HepG2 (cell line): ENCODE measurements around the gene MARVELD3. TPM values are rescaled to one million over a fixed set of nuclear protein-coding genes. Genes with fewer than 3 reads are reported as not detected.
A peak's percentile ranks its signal among the peaks of the same experiment; 100 is the strongest.

Experiments
- ATF1 ChIP-seq: IDR thresholded peaks from 2 replicates; pipeline ENCODE4 v1.6.1; 2016; ENCODE audit warnings: mild to moderate bottlenecking, control low read depth
- CBX2 ChIP-seq, 2 experiments: fragments of 200-600 bp in 1 of 2; sonication (generic); formaldehyde crosslinking in 1 of 2; IDR thresholded peaks; 2 replicates each; pipeline versions ENCODE4 v1.7.0 to v1.8.1; 2018 to 2022; ENCODE audit warnings: low read depth in 2 of 2, low read length in 1 of 2, mild to moderate bottlenecking in 1 of 2, missing genetic modification reagents in 1 of 2
- CEBPG ChIP-seq: IDR thresholded peaks from 2 replicates; pipeline ENCODE4 v1.6.1; 2016
- ETV5 ChIP-seq: IDR thresholded peaks from 2 replicates; pipeline ENCODE4 v1.6.1; 2018; ENCODE audit warnings: missing biosample characterization, missing genetic modification reagents, inconsistent platforms, borderline replicate concordance
- FOXA1 ChIP-seq, 2 experiments: fragments of 450-650 bp in 1 of 2; sonication (generic) in 1 of 2; formaldehyde crosslinking in 1 of 2; IDR thresholded peaks; 2 replicates each; pipeline versions ENCODE4 v1.4.0 to v1.6.1; 2016 to 2020; ENCODE audit warnings: missing genetic modification reagents in 1 of 2
- FOXP1 ChIP-seq, 2 experiments: fragments of 450-650 bp in 1 of 2; IDR thresholded peaks; 2 replicates each; pipeline ENCODE4 v1.6.1; 2017 to 2018; ENCODE audit warnings: antibody characterized with exemption in 1 of 2
- KMT2A ChIP-seq: sonication (generic); formaldehyde crosslinking; IDR thresholded peaks from 2 replicates; pipeline ENCODE4 v1.4.0; 2020; ENCODE audit warnings: missing genetic modification reagents
- MAFG ChIP-seq: sonication (generic); formaldehyde crosslinking; IDR thresholded peaks from 2 replicates; pipeline ENCODE4 v1.5.1; 2020; ENCODE audit warnings: mild to moderate bottlenecking, missing genetic modification reagents
- NFYC ChIP-seq: IDR thresholded peaks from 2 replicates; pipeline ENCODE4 v1.6.1; 2016; ENCODE audit warnings: missing genetic modification reagents, missing compliant biosample characterization
- SETDB1 ChIP-seq: sonication (generic); formaldehyde crosslinking; IDR thresholded peaks from 2 replicates; pipeline ENCODE4 v1.5.1; 2020; ENCODE audit warnings: missing genetic modification reagents, mild to moderate bottlenecking, borderline replicate concordance
- TSC22D2 ChIP-seq: sonication (generic); formaldehyde crosslinking; IDR thresholded peaks from 2 replicates; pipeline ENCODE4 v1.5.1; 2020; ENCODE audit warnings: missing genetic modification reagents, mild to moderate bottlenecking, borderline replicate concordance
- UBTF ChIP-seq: sonication (generic); formaldehyde crosslinking; IDR thresholded peaks from 2 replicates; pipeline ENCODE4 v1.4.0; 2020; ENCODE audit warnings: mild to moderate bottlenecking, missing genetic modification reagents
- ZMYM2 ChIP-seq: sonication (generic); formaldehyde crosslinking; IDR thresholded peaks from 2 replicates; pipeline ENCODE4 v1.8.0; 2022; ENCODE audit warnings: mild to moderate bottlenecking, missing genetic modification reagents
- ZNF317 ChIP-seq: sonication (generic); formaldehyde crosslinking; IDR thresholded peaks from 2 replicates; pipeline ENCODE4 v1.5.0; 2020; ENCODE audit warnings: mild to moderate bottlenecking, missing genetic modification reagents
- ZNF460 ChIP-seq: sonication (generic); formaldehyde crosslinking; IDR thresholded peaks from 2 replicates; pipeline ENCODE4 v1.5.1; 2020; ENCODE audit warnings: missing genetic modification reagents, mild to moderate bottlenecking, borderline replicate concordance
- ZNF556 ChIP-seq: sonication (generic); formaldehyde crosslinking; IDR thresholded peaks from 2 replicates; pipeline ENCODE4 v1.4.0; 2020; ENCODE audit warnings: mild to moderate bottlenecking, missing genetic modification reagents, borderline replicate concordance
- ZNF614 ChIP-seq: IDR thresholded peaks from 2 replicates; pipeline ENCODE4 v1.6.1; 2018; ENCODE audit warnings: missing biosample characterization, missing genetic modification reagents, inconsistent platforms, borderline replicate concordance
- ZNF883 ChIP-seq: sonication (generic); formaldehyde crosslinking; IDR thresholded peaks from 2 replicates; pipeline ENCODE4 v1.5.1; 2020; ENCODE audit warnings: mild to moderate bottlenecking, missing genetic modification reagents; ENCODE audit errors: not compliant biosample characterization
- polyA plus RNA-seq, 8 experiments: library from polyadenylated mRNA; depleted of rRNA in 3 of 8; stranded (reverse) in 7 of 8; unstranded in 1 of 8; fragments of >200 nt; fragmentation: Illumina TruSeq in 4 of 8; extraction: Trizol in 4 of 8; gene quantifications; 2 replicates each; pipeline versions ENCODE4 v1.2.1 to v1.2.3, GENCODE V29; 2011 to 2016; ENCODE audit warnings: low read depth in 4 of 8, missing spikeins in 1 of 8, mixed read lengths in 1 of 8; ENCODE audit not compliant: insufficient read depth in 1 of 8
- total RNA-seq, 5 experiments: library from RNA; depleted of rRNA; stranded (reverse); fragments of >200 nt; fragmentation: Illumina TruSeq; extraction: Trizol; gene quantifications; 2 replicates each; pipeline ENCODE4 v1.2.3, GENCODE V29; 2016; ENCODE audit warnings: low read depth in 1 of 5
- TF ChIP-seq, protein P1 (sequence below): sonication (generic); formaldehyde crosslinking; IDR thresholded peaks from 2 replicates; pipeline ENCODE4 v1.5.0; 2020; ENCODE audit warnings: mild to moderate bottlenecking, missing genetic modification reagents, borderline replicate concordance
- TF ChIP-seq, protein P2 (sequence below): IDR thresholded peaks from 2 replicates; pipeline ENCODE4 v1.6.1; 2016; ENCODE audit warnings: mild to moderate bottlenecking, missing biosample characterization, missing genetic modification reagents

The MARVELD3 gene
- total and polyA plus RNA-seq, 2 of the 13 experiments (the other 11 are each of a cell fraction or from before 2014, with no cell fraction given), result 4.8 to 5.6 TPM

- TF ChIP-seq, protein P1, sequence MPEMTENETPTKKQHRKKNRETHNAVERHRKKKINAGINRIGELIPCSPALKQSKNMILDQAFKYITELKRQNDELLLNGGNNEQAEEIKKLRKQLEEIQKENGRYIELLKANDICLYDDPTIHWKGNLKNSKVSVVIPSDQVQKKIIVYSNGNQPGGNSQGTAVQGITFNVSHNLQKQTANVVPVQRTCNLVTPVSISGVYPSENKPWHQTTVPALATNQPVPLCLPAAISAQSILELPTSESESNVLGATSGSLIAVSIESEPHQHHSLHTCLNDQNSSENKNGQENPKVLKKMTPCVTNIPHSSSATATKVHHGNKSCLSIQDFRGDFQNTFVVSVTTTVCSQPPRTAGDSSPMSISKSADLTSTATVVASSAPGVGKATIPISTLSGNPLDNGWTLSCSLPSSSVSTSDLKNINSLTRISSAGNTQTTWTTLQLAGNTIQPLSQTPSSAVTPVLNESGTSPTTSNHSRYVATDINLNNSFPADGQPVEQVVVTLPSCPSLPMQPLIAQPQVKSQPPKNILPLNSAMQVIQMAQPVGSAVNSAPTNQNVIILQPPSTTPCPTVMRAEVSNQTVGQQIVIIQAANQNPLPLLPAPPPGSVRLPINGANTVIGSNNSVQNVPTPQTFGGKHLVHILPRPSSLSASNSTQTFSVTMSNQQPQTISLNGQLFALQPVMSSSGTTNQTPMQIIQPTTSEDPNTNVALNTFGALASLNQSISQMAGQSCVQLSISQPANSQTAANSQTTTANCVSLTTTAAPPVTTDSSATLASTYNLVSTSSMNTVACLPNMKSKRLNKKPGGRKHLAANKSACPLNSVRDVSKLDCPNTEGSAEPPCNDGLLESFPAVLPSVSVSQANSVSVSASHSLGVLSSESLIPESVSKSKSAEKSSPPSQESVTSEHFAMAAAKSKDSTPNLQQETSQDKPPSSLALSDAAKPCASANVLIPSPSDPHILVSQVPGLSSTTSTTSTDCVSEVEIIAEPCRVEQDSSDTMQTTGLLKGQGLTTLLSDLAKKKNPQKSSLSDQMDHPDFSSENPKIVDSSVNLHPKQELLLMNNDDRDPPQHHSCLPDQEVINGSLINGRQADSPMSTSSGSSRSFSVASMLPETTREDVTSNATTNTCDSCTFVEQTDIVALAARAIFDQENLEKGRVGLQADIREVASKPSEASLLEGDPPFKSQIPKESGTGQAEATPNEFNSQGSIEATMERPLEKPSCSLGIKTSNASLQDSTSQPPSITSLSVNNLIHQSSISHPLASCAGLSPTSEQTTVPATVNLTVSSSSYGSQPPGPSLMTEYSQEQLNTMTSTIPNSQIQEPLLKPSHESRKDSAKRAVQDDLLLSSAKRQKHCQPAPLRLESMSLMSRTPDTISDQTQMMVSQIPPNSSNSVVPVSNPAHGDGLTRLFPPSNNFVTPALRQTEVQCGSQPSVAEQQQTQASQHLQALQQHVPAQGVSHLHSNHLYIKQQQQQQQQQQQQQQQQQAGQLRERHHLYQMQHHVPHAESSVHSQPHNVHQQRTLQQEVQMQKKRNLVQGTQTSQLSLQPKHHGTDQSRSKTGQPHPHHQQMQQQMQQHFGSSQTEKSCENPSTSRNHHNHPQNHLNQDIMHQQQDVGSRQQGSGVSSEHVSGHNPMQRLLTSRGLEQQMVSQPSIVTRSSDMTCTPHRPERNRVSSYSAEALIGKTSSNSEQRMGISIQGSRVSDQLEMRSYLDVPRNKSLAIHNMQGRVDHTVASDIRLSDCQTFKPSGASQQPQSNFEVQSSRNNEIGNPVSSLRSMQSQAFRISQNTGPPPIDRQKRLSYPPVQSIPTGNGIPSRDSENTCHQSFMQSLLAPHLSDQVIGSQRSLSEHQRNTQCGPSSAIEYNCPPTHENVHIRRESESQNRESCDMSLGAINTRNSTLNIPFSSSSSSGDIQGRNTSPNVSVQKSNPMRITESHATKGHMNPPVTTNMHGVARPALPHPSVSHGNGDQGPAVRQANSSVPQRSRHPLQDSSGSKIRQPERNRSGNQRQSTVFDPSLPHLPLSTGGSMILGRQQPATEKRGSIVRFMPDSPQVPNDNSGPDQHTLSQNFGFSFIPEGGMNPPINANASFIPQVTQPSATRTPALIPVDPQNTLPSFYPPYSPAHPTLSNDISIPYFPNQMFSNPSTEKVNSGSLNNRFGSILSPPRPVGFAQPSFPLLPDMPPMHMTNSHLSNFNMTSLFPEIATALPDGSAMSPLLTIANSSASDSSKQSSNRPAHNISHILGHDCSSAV (CRISPR knock-in tag), result no peak
- TF ChIP-seq MAFG (CRISPR knock-in tag) (no peak), ZMYM2 (CRISPR knock-in tag) (no peak), CBX2 (IDR thresholded peaks at IDR 0.05; ENCODE audit: low read depth, low read length) (no peak), CBX2 (CRISPR knock-in tag; IDR thresholded peaks at IDR 0.05; ENCODE audit: low read depth) (no peak), FOXA1 (IDR thresholded peaks at IDR 0.05) (no peak), FOXA1 (CRISPR knock-in tag; IDR thresholded peaks at IDR 0.05) (no peak), ATF1 (CRISPR knock-in tag) (no peak), ZNF883 (CRISPR knock-in tag) (no peak), ZNF317 (CRISPR knock-in tag) (no peak), NFYC (CRISPR knock-in tag) (no peak), TSC22D2 (no peak; the same call in 1 of the 2 replicates), ZNF556 (CRISPR knock-in tag) (no peak), ZNF614 (CRISPR knock-in tag) (no peak), UBTF (no peak), CEBPG (CRISPR knock-in tag) (peak; percentile 57; the same call in 1 of the 2 replicates), ZNF460 (no peak), SETDB1 (CRISPR knock-in tag) (no peak), ETV5 (CRISPR knock-in tag) (no peak), KMT2A (CRISPR knock-in tag) (no peak), FOXP1 (IDR thresholded peaks at IDR 0.05) (no peak), FOXP1 (CRISPR knock-in tag; IDR thresholded peaks at IDR 0.05) (peak; percentile 67; the same call in 1 of the 2 replicates)
- TF ChIP-seq, protein P2, sequence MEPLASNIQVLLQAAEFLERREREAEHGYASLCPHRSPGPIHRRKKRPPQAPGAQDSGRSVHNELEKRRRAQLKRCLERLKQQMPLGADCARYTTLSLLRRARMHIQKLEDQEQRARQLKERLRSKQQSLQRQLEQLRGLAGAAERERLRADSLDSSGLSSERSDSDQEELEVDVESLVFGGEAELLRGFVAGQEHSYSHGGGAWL (CRISPR knock-in tag), result no peak
Measured at GRCh38 chr16:71666264-71666663, 40.3 kb downstream of the MARVELD3 start (continued).
